ENCODE data around the gene SYCE1L. TPM values are rescaled to one million over a fixed set of nuclear protein-coding genes. Genes with fewer than 3 reads are reported as not detected.

SYCE1L gene, protein sequence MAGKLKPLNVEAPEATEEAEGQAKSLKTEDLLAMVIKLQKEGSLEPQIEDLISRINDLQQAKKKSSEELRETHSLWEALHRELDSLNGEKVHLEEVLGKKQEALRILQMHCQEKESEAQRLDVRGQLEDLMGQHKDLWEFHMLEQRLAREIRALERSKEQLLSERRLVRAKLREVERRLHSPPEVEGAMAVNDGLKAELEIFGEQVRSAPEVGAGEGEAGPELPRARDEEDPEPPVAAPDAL
- total RNA-seq = 0.43 and 2.2 TPM in 2 replicates

DNA sequence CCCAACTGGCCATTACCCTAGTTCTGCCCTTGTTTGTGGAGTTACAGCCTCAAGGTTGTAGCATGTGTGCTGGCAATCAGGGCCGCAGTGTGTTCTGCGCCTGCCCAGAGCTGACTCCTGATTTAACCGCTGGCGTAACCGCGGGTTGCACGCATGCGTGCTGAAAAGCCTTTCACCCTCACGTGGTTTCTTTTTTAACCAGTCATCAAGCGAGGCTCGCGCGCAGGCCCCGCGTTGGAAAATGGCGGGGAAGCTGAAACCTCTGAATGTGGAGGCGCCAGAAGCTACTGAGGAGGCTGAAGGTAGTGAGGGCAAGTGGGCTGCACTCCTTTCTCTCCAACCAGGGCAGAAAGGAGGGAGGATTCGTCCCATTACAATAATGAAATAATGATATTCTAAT is at the start of gene SYCE1L:
Gene SYCE1L (plus strand): TSS at position 198 of the 400 bp plus-strand sequence. CDS start 44 bp downstream, at position 242.

DNA sequence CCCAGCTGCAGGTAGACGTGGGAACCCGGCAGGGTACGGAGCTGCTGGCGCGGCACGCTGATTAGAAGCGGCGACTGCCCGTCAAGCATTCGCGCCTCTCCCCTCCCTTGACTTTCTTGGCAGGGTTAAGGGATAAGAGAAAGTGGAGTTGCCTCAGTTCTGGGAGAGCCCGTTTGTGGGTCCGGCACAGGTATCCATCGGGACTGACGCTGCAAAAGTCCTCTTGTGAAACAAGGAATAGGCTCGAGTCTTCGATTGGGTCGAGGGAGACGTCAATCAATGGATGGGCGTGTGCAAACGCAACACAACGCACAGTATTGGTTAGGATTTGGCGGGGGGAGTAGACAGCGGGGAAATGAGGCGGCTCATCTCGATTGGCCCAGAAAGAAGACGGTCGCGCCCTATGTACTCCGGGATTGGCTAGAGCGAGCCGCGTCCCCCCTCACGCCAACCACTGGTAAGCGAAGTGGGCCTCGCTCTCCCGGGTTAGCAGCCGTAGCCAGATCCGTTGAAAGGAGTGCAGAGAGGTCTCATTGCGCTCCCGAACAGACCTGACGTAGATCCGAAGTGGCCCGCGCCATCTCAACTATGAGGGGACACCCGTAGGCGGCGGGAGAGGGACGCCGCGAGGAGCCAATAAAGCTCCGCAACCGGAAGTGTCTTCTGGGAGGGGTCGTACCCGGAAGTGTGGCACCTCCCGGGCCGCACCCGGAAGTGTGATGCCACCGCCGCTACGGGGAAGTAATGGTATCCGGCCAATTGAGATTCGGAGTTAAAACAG is 8.5 kb upstream of the SYCE1L start, which contains the start of gene MON1B:
Gene MON1B (plus strand): TSS at position 713 of the 781 bp plus-strand sequence. CDS start 296 bp downstream, outside the sequence.

Other genes with a start within 250 kb of the SYCE1L start
- 6.0 and 7.2 TPM in 2 replicates for gene MON1B, start 8.2 kb upstream of the SYCE1L start, total RNA-seq
- under 0.01 TPM in 1 of 2 replicates, not detected in the other for gene ADAMTS18, start 235.6 kb downstream of the SYCE1L start, total RNA-seq

Data from tracheal epithelial cell (primary cell).